ENCODE data around the gene TMCO6. TPM values are rescaled to one million over a fixed set of nuclear protein-coding genes. Genes with fewer than 3 reads are reported as not detected.

The TMCO6 gene
- total and polyA plus RNA-seq, 9 of the 15 experiments (the other 6 are each of a cell fraction or from before 2014, with no cell fraction given) = 3.4 to 46.4 (median 16.7) TPM

GRCh38 chr5:140639148-140639981, at the start of gene TMCO6 (continued):
- TF ChIP-seq RREB1 (CRISPR knock-in tag; IDR thresholded peaks at IDR 0.05) = no peak
- TF ChIP-seq POLR2G (IDR thresholded peaks at IDR 0.05; ENCODE audit: low read depth, low read length) = peak; percentile 96
- TF ChIP-seq ETV6 (IDR thresholded peaks at IDR 0.05; ENCODE audit: borderline replicate concordance in 1 of 2, low read depth in 2 of 2, low read length in 1 of 2) = peak in 1 of 2 experiments; percentile 29; a peak in 1 of 4 replicates
- TF ChIP-seq ETV6 (CRISPR knock-in tag; IDR thresholded peaks at IDR 0.05; ENCODE audit: borderline replicate concordance) = no peak
- peak in 1 of 2 experiments; percentile 85; a peak in 2 of 4 replicates for TF ChIP-seq HDAC1 (IDR thresholded peaks at IDR 0.05)
- no peak for TF ChIP-seq ETS2 (tag; IDR thresholded peaks at IDR 0.05; ENCODE audit: borderline replicate concordance, poor library complexity, severe bottlenecking)
- TF ChIP-seq DPF2 (IDR thresholded peaks at IDR 0.05) = peak; percentile 58; the same call in 1 of the 2 replicates
- no peak for TF ChIP-seq ZBTB9 (CRISPR knock-in tag; IDR thresholded peaks at IDR 0.05)
- TF ChIP-seq RFX1 (IDR thresholded peaks at IDR 0.05) = no peak
- TF ChIP-seq IRF1 (CRISPR knock-in tag; IDR thresholded peaks at IDR 0.05; ENCODE audit: borderline replicate concordance) = no peak
- TF ChIP-seq TAF1 (IDR thresholded peaks at IDR 0.05; ENCODE audit: control insufficient read depth, extremely low read depth, insufficient read depth, low read length, severe bottlenecking) = peak; percentile 59
- no peak for TF ChIP-seq ZNF280B (CRISPR knock-in tag; IDR thresholded peaks at IDR 0.05)
- TF ChIP-seq ZNF644 (tag; IDR thresholded peaks at IDR 0.05; ENCODE audit: low read depth) = peak; percentile 10; the same call in 1 of the 2 replicates
- TF ChIP-seq ZNF347 (CRISPR knock-in tag; IDR thresholded peaks at IDR 0.05; ENCODE audit: low read depth) = no peak
- TF ChIP-seq FOXA1 (IDR thresholded peaks at IDR 0.05; ENCODE audit: borderline replicate concordance) = no peak
- TF ChIP-seq SREBF2 (CRISPR knock-in tag; IDR thresholded peaks at IDR 0.05) = 0 out of 2 replicates have a peak, but pooled peaks have one; percentile 26
- TF ChIP-seq BMI1 (IDR thresholded peaks at IDR 0.05; ENCODE audit: low read length) = peak; percentile 17; the same call in 1 of the 2 replicates

All from K562 (cell line).